Esophagus squamous epithelium (tissue), 4 donors: ENCODE measurements around the gene PDP2.

ENCODE experiments used
- CTCF ChIP-seq, 6 experiments: fragments of 450-650 bp in 4 of 6; fragments of 200-600 bp in 2 of 6; sonication (generic) in 2 of 6; IDR thresholded peaks; one replicate each; pipeline ENCODE4 v1.5.1; 2016 to 2019; ENCODE audit warnings: antibody characterized with exemption in 6 of 6, mild to moderate bottlenecking in 4 of 6, moderate library complexity in 4 of 6
- POLR2A ChIP-seq, 4 donors: fragments of 450-650 bp; IDR thresholded peaks; one replicate each; pipeline ENCODE4 v1.6.1; 2017; ENCODE audit warnings: antibody characterized with exemption in 4 of 4, mild to moderate bottlenecking in 4 of 4, moderate library complexity in 3 of 4

DNA sequence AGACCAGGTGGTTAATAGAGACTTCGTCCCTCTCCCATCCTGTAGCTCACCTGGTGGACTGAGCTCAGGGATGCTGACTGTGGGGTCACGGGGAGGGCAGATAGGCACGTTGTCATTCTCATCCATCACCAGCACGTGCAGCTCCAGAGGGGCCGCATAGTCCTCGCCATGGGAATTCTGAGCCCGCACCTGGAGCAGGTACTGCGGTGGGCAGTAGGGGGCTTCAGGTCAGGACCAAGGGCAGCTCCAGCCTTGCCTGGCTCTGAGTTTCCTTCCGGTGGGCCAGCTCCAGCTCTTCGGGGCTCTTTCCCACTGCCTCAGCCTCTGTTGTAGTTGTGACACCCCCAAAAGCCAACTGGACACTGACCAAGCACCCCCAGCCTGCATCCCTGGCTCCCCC, 32.8 kb downstream of the PDP2 start:
- TF ChIP-seq CTCF (IDR thresholded peaks at IDR 0.05) (no peak), POLR2A (IDR thresholded peaks at IDR 0.05) (no peak)
